Activated CD8-positive, alpha-beta memory T cell treated with anti-CD3 and anti-CD28 coated beads for 36 hours (primary cell): ENCODE data around the gene ETV1. TPM values are rescaled to one million over a fixed set of nuclear protein-coding genes. Genes with fewer than 3 reads are reported as not detected.

Experiments
- CTCF ChIA-PET: fragments of 350-600 bp; sonication (Branson Sonifier 250); formaldehyde crosslinking; loops from one replicate; lab custom pipeline; 2021; ENCODE audit warnings: antibody characterized with exemption; lab: Charles Lee
- POLR2A ChIA-PET: fragments of 350-600 bp; sonication (Branson Sonifier 250); formaldehyde crosslinking; loops from one replicate; lab custom pipeline; 2021; ENCODE audit warnings: antibody characterized with exemption; lab: Charles Lee
- total RNA-seq, 2 experiments: library from RNA; stranded (reverse); gene quantifications; one replicate each; pipeline ENCODE4 v1.2.3, GENCODE V29; 2021

ETV1 gene
- total RNA-seq, 2 experiments from 2014 or later: 0.34 to 0.38 TPM

DNA sequence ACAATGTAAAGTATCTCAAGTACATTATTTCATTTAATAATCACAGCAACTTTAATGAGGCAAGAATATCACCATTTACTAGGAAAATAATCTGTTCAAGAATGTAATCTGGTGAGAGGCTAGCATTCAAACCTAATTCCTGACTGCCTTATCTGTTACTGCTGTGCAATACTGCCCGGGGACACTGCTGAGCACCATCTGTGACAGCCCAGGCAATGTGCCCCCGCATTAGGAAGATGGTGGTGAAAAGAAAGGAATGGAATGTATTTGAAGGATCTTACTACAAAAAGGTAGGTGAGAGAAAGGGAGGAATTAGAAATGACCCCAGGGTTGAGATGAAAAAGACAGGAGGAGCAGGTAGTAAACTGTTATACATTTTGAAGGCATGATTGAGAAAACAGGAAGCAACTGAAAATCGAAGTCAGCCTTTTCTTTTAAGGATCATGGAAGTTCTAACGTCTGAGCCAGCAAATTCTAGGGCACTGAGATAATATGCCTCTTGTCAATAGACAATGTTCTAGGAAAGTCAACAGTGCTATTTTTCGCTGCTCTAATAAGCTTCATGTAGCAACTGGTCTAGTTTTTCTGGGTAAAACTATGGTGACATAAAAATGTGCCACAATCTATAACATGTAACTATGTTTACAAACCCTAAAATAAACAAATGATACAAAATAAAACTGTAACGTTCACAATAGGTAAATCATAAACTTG lies 90.4 kb downstream of the ETV1 start:
- CTCF ChIA-PET: no interaction called here
- POLR2A ChIA-PET: no interaction called here

DNA sequence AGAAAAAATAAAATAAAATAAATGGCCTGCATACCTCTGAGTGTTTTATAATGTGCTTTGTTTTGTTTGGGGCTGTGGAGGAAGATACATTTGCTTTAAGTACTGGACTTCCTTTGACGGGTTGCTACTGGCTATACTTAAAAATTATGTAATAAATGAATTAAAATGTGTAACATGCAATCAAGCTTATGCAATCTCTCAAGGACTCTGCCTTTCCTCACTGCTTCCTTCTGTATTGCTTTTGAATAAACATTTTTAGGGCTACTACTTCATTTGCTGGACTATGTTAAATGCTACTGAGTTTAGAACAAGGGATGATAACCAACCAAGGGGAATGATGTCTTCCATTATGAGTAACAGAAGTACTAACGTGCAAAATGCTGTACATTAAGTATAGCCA lies 91.6 kb downstream of the ETV1 start:
- ChIA-PET CTCF (no interaction called here), POLR2A (no interaction called here)

DNA sequence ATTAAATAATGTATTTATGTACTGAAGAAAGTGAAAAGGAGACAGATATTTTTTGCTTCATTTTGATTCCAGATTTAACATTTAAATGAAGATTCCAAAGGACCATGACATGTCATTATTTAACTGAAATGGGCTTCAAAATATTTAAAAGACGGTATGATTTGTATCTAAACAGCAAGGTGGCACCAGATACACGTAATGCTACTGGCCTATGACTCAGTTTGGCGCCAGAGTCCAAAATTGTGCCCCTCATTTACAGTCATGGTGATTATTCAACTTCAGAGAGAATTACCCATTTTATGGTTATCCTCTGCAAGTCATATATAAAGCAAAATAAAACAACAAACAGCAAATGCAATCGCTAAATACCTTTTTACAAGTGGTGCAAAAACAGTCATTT lies 94.5 kb downstream of the ETV1 start:
- CTCF ChIA-PET: no interaction called here
- POLR2A ChIA-PET: no interaction called here

GRCh38 chr7:13894377-13894776 lies 95.1 kb downstream of the ETV1 start:
- ChIA-PET POLR2A (no interaction called here), CTCF (no interaction called here)

- CTCF ChIA-PET: no interaction called here
Measured at GRCh38 chr7:13890793-13891192, 98.7 kb downstream of the ETV1 start.

GRCh38 chr7:13886356-13886755 lies 103.1 kb downstream of the ETV1 start:
- CTCF ChIA-PET: no interaction called here
- POLR2A ChIA-PET: no interaction called here

More at GRCh38 chr7:13890793-13891192, 98.7 kb downstream of the ETV1 start:
- POLR2A ChIA-PET: no interaction called here

DNA sequence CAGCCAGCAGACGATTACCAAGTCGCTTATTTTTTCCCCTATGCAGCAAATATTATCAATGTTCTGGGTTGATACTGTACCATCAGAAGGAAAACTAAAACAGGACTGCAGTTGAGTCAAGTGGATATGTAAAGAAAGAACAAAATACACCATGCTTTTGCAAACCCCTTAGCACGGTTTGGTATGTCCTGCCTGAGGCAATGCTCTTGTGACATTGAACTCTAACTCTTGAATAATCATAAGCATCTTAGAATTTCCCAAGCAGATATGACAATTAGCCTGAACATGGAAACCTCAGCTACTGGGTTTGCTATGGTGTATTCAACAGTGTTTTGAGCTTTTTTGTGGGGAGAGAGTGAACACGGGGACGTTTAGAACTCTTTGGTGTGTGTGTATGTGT lies 107.4 kb downstream of the ETV1 start:
- ChIA-PET CTCF (no interaction called here), POLR2A (no interaction called here)

GRCh38 chr7:13880789-13881188 lies 108.7 kb downstream of the ETV1 start:
- ChIA-PET CTCF (no interaction called here), POLR2A (no interaction called here)

DNA sequence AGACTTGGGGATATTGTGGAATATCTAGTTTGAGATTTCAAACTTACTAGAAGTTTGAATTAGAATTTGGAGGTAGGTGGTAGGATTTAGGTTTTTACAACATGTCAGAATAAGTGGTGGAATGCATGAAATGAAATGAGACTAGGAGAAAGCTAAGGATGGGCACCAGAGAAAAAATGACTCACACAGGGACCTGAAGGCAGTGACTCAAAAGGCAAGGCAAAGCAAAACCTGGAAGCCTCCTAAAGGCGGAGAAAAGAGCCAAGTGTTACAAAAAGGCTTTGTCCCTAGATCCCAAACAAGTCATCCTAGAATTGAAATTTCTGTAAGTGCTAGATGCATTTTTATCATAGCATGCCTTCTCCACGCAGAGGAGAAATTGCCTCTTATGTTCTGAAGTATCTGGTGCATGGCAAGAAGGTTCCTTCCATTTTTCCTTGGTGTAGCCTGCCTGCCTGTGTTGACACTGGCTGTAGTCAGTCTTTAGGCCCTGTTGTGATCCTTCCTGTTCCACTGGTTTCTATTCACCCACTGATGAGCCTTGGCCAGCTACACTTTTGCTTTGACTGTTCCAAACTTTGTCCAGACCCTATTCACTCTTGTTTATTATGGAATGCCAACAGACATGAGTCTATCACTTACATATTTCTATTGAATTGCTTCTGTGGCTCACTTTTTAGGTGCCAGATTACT lies 109.3 kb downstream of the ETV1 start:
- CTCF ChIA-PET: no interaction called here
- POLR2A ChIA-PET: no interaction called here

- ChIA-PET POLR2A (no interaction called here), CTCF (no interaction called here)
Measured at GRCh38 chr7:13879143-13879542, 110.3 kb downstream of the ETV1 start.

GRCh38 chr7:13878154-13878553 lies 111.3 kb downstream of the ETV1 start:
- ChIA-PET CTCF (no interaction called here), POLR2A (interaction anchor here (0.6 kb wide), 1 partner anchor 198 kb away, joined by 3 read pairs; no protein-coding TSS in a partner anchor)

- ChIA-PET CTCF (no interaction called here), POLR2A (no interaction called here)
Measured at GRCh38 chr7:13875496-13876074, 113.9 kb downstream of the ETV1 start.

DNA sequence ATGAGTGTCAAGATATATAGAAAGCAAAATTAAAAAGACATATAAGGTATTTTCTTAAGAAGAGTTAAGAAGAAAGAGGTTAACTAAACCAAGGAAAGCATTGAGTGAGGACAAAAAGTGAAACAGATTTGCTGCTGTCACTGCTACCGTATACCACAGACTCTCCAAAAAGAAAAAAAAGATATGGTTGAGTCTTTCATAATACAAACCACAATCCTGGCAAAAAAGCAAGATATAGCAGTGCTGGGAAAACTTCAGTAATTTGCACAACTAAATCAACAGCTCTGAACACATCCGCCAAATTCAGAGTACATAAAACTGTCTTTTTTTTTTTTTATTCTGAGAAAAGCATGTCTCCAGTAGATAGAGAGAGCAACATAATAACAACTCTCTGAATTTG lies 114.7 kb downstream of the ETV1 start:
- ChIA-PET POLR2A (no interaction called here), CTCF (no interaction called here)

DNA sequence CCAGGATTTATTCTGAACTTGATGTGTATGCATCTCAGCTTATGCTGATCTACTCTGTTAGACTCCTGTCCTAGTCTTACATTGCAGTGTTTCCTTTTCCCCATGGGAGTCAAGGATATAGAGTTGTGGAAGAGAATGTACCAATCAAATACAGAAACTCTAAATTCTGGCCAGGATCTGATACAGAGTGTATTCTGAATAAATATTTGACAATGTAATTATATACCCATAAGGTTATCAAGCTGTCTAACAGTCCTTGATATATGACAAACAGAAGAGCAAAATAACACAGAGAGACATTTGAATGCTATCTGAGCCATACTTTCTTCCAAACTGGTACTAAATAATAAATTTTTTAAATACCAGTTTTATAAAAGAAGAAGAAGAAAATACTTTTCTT lies 116.8 kb downstream of the ETV1 start:
- CTCF ChIA-PET: no interaction called here
- POLR2A ChIA-PET: no interaction called here

DNA sequence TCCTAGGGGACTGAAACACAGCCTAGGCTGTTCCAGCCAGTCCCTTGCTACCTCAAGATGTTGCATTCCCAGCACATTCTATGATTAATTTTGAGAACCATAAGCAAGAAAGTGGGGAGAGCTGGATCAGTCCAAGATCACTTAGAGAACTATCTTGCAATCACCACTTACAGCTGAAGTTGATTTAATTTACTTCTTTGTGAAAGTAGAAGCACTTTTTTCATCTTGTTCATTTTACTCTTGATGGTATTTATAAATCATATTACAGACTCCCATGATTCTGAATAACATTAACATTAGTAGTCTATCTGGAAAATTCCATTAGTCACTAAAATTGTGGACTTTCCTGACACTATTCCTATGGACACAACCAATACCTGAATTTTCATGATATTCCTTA lies 118.5 kb downstream of the ETV1 start:
- ChIA-PET CTCF (no interaction called here), POLR2A (no interaction called here)

DNA sequence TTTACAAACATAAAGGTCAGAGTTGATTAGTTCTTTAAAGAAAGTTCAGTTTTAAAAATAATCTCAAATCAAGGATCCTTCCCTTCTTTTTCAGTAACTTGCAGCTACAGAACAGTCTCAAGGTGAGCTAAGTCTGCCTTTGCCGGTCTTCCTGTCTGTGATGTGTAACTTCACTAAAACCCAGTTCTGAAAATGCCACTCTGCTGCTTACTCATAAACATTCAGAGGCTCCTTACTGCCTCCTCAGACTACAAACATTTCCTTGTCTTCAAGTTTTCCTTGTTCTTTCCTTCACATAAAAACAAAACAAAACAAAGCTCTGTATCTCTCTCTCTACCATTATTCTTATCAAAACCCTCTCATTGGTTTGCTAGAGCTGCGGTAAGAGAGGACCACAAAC lies 128.7 kb downstream of the ETV1 start:
- ChIA-PET CTCF (no interaction called here), POLR2A (no interaction called here)

DNA sequence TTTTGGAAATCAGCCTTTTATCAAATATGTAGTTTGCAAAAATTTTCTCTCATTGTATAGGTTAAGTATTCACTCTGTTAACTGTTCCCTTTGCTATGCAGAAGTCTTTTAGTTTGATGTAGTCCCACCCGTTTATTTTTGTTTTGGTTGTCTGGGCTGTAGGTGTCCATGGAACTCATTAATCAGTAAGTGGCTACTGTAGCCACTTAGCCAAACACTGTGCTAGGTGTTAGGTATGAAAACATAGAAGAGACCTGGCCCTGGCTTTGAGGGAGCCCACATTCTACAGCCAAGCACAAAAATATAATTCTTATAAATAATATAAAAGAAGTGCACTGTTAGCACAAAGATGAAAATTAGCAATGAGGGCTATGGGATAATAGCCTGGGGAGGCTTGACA lies 133.5 kb downstream of the ETV1 start:
- CTCF ChIA-PET: no interaction called here
- POLR2A ChIA-PET: no interaction called here

DNA sequence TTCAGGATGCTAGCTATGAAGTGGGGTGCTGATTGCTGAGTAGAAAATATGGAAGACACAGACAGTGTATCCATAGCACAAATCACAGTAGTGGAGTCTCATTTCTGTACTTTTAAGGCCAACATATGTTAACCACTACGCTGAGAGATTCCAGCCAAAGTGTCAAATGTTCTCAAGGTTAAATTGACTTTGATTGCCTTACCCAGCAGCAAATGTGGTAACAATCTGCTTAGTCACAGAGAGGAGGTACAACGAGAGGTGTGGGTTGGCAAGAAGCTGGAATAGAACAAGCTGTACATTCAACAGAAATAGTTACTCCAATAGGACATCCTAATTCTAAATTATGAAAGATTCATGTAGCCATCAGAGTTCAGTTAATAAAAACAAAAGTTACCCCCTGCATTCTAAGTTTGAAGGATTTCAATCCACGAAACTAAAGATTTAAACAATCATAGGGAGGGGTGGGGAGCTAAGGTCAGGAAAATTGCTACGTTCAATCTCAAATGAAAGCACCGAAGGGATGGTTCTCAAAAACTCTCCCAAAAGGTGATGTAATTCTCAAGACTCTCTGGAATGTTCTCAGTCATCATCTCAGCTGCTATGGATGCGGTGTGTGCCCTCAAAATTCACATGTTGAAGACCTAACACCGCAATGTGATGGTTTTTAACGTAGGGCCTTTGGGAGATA lies 137.0 kb downstream of the ETV1 start:
- ChIA-PET POLR2A (no interaction called here), CTCF (no interaction called here)

GRCh38 chr7:13851736-13852135 lies 137.7 kb downstream of the ETV1 start:
- ChIA-PET CTCF (no interaction called here), POLR2A (no interaction called here)

DNA sequence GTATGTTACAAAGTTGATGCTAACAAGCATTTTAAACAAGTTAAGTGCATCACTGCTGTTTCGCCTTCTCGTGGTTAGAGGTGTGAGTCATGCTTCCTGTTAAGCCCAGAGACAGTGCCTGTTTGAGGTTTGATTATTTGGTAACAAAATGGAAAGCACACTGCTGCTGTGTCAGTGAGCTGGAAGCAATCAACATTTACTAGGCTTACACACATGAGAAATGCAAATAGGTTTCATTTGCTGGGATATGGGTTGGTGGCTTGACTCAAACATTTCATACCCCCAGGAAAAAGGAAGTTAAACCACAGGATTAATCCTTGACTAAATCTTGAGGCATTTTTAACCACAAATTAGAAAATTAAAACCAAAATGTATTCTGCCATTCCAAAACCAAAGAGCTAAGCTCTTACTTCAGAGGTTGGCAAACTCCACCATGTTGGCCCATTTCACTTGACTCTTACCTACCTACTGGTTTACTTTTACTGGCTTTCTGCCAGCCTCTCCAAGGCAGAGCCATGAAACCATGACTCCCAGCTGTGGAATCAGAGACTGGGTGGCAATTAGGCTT lies 139.2 kb downstream of the ETV1 start:
- CTCF ChIA-PET: no interaction called here
- POLR2A ChIA-PET: no interaction called here
